Measurements from ENCODE around the gene CCDC107.
A peak's percentile ranks its signal among the peaks of the same experiment; 100 is the strongest.

CCDC107 gene

DNA sequence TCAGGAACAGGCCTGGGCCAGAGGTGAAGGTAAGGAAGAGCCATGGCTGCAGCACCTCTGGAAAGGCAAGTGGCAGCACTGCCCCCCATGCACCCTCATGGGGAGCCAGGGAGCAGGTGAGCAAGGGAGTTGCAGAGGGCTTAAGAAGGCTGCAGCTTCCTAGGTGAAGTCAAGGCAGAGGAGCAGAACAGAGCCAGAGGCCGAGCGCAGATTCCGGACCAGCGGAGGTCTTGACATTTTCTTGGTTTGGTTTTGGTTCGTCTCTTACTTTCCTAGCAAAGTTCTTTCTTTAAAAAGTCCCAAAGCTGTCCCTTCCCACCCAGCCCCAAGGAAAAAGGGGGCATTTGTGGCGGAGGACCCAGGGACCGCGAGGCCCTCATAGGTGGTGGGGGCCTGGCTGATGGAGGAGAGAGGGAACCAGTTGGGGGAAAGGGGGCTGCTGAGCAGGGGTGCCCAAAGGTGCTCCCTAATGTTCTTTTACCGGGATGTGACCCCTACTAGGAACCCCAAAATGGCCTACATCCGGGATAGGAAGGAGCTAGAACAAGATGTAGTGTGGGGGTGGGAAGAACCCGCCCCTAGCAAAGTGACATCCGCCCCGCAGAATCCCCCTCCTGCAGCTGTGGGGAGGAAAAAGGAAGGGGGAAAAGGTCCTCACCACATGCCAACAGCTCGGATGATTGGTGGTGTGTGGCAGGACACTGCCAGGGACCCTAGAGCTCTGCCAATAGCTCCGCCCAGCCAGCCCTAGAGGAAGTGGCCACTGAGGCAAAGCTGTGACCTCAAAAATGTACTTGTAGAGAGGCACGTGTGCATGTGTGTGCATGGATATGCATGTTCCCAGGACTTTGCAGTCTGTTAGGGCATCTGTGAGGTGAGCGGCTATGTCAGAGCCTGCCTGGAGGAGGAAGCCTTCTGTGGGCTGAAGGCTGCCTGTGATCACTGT, 39.0 kb upstream of the CCDC107 start:
- Histone ChIP-seq H3K27ac (ENCODE audit: low read length, poor library complexity, severe bottlenecking) (no peak overlapping the region), H4K8ac (ENCODE audit: low read length) (no peak overlapping the region), H2BK12ac (ENCODE audit: low read length in 2 of 2) (no peak overlapping the region), H2BK5ac (ENCODE audit: low read depth, low read length, poor library complexity, severe bottlenecking) (no peak overlapping the region), H3K79me1 (replicated peaks; ENCODE audit: low read length, poor library complexity, severe bottlenecking) (no peaks in the 10 kb centered on the region), H2AFZ (ENCODE audit: low read depth, low read length) (no peak overlapping the region), H3K27me3 (ENCODE audit: control insufficient read depth in 1 of 2, insufficient read depth in 1 of 2, low read length in 2 of 2) (peaks cover 0 to 61% of the 10 kb centered on the region in 2 experiments), H3K36me3 (ENCODE audit: control insufficient read depth in 1 of 2, insufficient read depth in 2 of 2, low read depth in 1 of 2, low read length in 2 of 2) (no peaks in the 10 kb centered on the region), H3K9ac (ENCODE audit: low read length) (no peak overlapping the region), H2AK5ac (ENCODE audit: low read length, severe bottlenecking) (no peak overlapping the region), H3K9me3 (ENCODE audit: control insufficient read depth, low read length) (no peaks in the 10 kb centered on the region), H3K23ac (ENCODE audit: low read length in 2 of 2) (no peak overlapping the region), H2BK15ac (ENCODE audit: low read depth, poor library complexity, severe bottlenecking) (no peak overlapping the region), H2BK120ac (ENCODE audit: low read depth, low read length) (no peak overlapping the region), H3K4me1 (ENCODE audit: control insufficient read depth, insufficient read depth, low read depth, low read length) (peaks cover 7% of the 10 kb centered on the region), H3K4ac (ENCODE audit: low read depth in 1 of 2, low read length in 2 of 2) (no peak overlapping the region), H3K14ac (ENCODE audit: low read length in 2 of 2) (no peak overlapping the region), H3K4me2 (ENCODE audit: low read length, poor library complexity, severe bottlenecking) (no peak overlapping the region), H3K4me3 (ENCODE audit: insufficient read depth in 1 of 2, low read depth in 1 of 2, low read length in 2 of 2) (no peak overlapping the region), H4K91ac (ENCODE audit: low read length) (no peak overlapping the region), H3K18ac (ENCODE audit: low read depth in 1 of 2, low read length in 2 of 2) (no peak overlapping the region)
- no peak for DNase-seq
- 92% methylated on average over 16 of the region's 17 CpGs for WGBS

DNA sequence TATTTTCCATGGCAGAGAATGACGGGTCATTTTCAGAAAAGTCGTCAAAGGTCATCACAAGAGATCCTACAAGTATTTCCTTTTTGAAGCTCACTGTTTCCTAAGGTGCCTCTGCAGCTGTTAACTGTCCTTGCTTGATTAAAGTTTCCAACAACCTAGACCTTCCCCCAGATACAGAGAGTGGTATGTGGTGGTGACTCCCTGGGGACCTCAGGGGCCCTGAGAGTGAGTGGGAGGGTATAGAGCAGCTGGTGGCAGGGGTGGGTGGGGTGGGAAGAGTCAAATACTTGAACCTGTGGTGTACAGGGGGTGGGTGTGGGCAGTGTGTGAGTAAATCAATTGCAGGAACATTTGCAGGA, 38.3 kb upstream of the CCDC107 start:
- Histone ChIP-seq H3K27me3 (ENCODE audit: control insufficient read depth in 1 of 2, insufficient read depth in 1 of 2, low read length in 2 of 2) (peaks cover 0 to 56% of the 10 kb centered on the region in 2 experiments), H3K4me1 (ENCODE audit: control insufficient read depth, insufficient read depth, low read depth, low read length) (peaks cover 7% of the 10 kb centered on the region), H2AK5ac (ENCODE audit: low read length, severe bottlenecking) (no peak overlapping the region), H3K14ac (ENCODE audit: low read length in 2 of 2) (no peak overlapping the region), H2BK120ac (ENCODE audit: low read depth, low read length) (no peak overlapping the region), H3K9me3 (ENCODE audit: control insufficient read depth, low read length) (no peaks in the 10 kb centered on the region), H3K36me3 (ENCODE audit: control insufficient read depth in 1 of 2, insufficient read depth in 2 of 2, low read depth in 1 of 2, low read length in 2 of 2) (no peaks in the 10 kb centered on the region), H2BK5ac (ENCODE audit: low read depth, low read length, poor library complexity, severe bottlenecking) (no peak overlapping the region), H3K23ac (ENCODE audit: low read length in 2 of 2) (no peak overlapping the region), H3K18ac (ENCODE audit: low read depth in 1 of 2, low read length in 2 of 2) (no peak overlapping the region), H3K4ac (ENCODE audit: low read depth in 1 of 2, low read length in 2 of 2) (no peak overlapping the region), H2BK12ac (ENCODE audit: low read length in 2 of 2) (no peak overlapping the region), H3K4me2 (ENCODE audit: low read length, poor library complexity, severe bottlenecking) (no peak overlapping the region), H3K79me1 (replicated peaks; ENCODE audit: low read length, poor library complexity, severe bottlenecking) (no peaks in the 10 kb centered on the region), H2BK15ac (ENCODE audit: low read depth, poor library complexity, severe bottlenecking) (no peak overlapping the region), H3K4me3 (ENCODE audit: insufficient read depth in 1 of 2, low read depth in 1 of 2, low read length in 2 of 2) (no peak overlapping the region), H4K91ac (ENCODE audit: low read length) (no peak overlapping the region), H3K27ac (ENCODE audit: low read length, poor library complexity, severe bottlenecking) (no peak overlapping the region), H2AFZ (ENCODE audit: low read depth, low read length) (no peak overlapping the region), H4K8ac (ENCODE audit: low read length) (no peak overlapping the region), H3K9ac (ENCODE audit: low read length) (no peak overlapping the region)
- no CpG with 5 or more reads among the region's 2 CpGs for WGBS
- no peak for DNase-seq

- H3K18ac ChIP-seq (ENCODE audit: low read depth in 1 of 2, low read length in 2 of 2), result no peak overlapping the region
- no peak overlapping the region for H3K9ac ChIP-seq (ENCODE audit: low read length)
- WGBS, result 88% methylated on average over 2 of the region's 2 CpGs
- H3K4me3 ChIP-seq (ENCODE audit: insufficient read depth in 1 of 2, low read depth in 1 of 2, low read length in 2 of 2), result no peak overlapping the region
- no peak overlapping the region for H2BK120ac ChIP-seq (ENCODE audit: low read depth, low read length)
- no peaks in the 10 kb centered on the region for H3K79me1 ChIP-seq (replicated peaks; ENCODE audit: low read length, poor library complexity, severe bottlenecking)
- no peak overlapping the region for H4K91ac ChIP-seq (ENCODE audit: low read length)
- H3K4me1 ChIP-seq (ENCODE audit: control insufficient read depth, insufficient read depth, low read depth, low read length), result peaks cover 1% of the 10 kb centered on the region
- H2AK5ac ChIP-seq (ENCODE audit: low read length, severe bottlenecking), result no peak overlapping the region
- H3K27me3 ChIP-seq (ENCODE audit: control insufficient read depth in 1 of 2, insufficient read depth in 1 of 2, low read length in 2 of 2), result no peaks in the 10 kb centered on the region
- no peak overlapping the region for H2BK12ac ChIP-seq (ENCODE audit: low read length in 2 of 2)
- no peak overlapping the region for H2BK5ac ChIP-seq (ENCODE audit: low read depth, low read length, poor library complexity, severe bottlenecking)
- no peak overlapping the region for H4K8ac ChIP-seq (ENCODE audit: low read length)
- DNase-seq, result no peak
- H2BK15ac ChIP-seq (ENCODE audit: low read depth, poor library complexity, severe bottlenecking), result no peak overlapping the region
- no peaks in the 10 kb centered on the region for H3K9me3 ChIP-seq (ENCODE audit: control insufficient read depth, low read length)
- no peaks in the 10 kb centered on the region for H3K36me3 ChIP-seq (ENCODE audit: control insufficient read depth in 1 of 2, insufficient read depth in 2 of 2, low read depth in 1 of 2, low read length in 2 of 2)
- no peak overlapping the region for H3K14ac ChIP-seq (ENCODE audit: low read length in 2 of 2)
- no peak overlapping the region for H3K4ac ChIP-seq (ENCODE audit: low read depth in 1 of 2, low read length in 2 of 2)
- H3K27ac ChIP-seq (ENCODE audit: low read length, poor library complexity, severe bottlenecking), result no peak overlapping the region
- no peak overlapping the region for H3K4me2 ChIP-seq (ENCODE audit: low read length, poor library complexity, severe bottlenecking)
- H2AFZ ChIP-seq (ENCODE audit: low read depth, low read length), result no peak overlapping the region
- H3K23ac ChIP-seq (ENCODE audit: low read length in 2 of 2), result no peak overlapping the region
Observed at GRCh38 chr9:35627575-35627974, 30.5 kb upstream of the CCDC107 start.

GRCh38 chr9:35628389-35628991, 29.6 kb upstream of the CCDC107 start:
- H3K4me3 ChIP-seq (ENCODE audit: insufficient read depth in 1 of 2, low read depth in 1 of 2, low read length in 2 of 2), result no peak overlapping the region
- H3K27ac ChIP-seq (ENCODE audit: low read length, poor library complexity, severe bottlenecking), result no peak overlapping the region
- no peak overlapping the region for H2BK5ac ChIP-seq (ENCODE audit: low read depth, low read length, poor library complexity, severe bottlenecking)
- H2AFZ ChIP-seq (ENCODE audit: low read depth, low read length), result no peak overlapping the region
- H3K14ac ChIP-seq (ENCODE audit: low read length in 2 of 2), result peak overlapping the region in 1 of 2 experiments; percentile 79
- no peak overlapping the region for H4K91ac ChIP-seq (ENCODE audit: low read length)
- 90% methylated on average over 6 of the region's 6 CpGs for WGBS
- H3K79me1 ChIP-seq (replicated peaks; ENCODE audit: low read length, poor library complexity, severe bottlenecking), result no peaks in the 10 kb centered on the region
- no peak overlapping the region for H2BK12ac ChIP-seq (ENCODE audit: low read length in 2 of 2)
- no peak overlapping the region for H3K9ac ChIP-seq (ENCODE audit: low read length)
- no peaks in the 10 kb centered on the region for H3K9me3 ChIP-seq (ENCODE audit: control insufficient read depth, low read length)
- H2BK120ac ChIP-seq (ENCODE audit: low read depth, low read length), result no peak overlapping the region
- no peak overlapping the region for H4K8ac ChIP-seq (ENCODE audit: low read length)
- no peak overlapping the region for H3K4ac ChIP-seq (ENCODE audit: low read depth in 1 of 2, low read length in 2 of 2)
- no peak overlapping the region for H3K4me2 ChIP-seq (ENCODE audit: low read length, poor library complexity, severe bottlenecking)
- no peak for DNase-seq
- no peak overlapping the region for H2AK5ac ChIP-seq (ENCODE audit: low read length, severe bottlenecking)
- no peak overlapping the region for H2BK15ac ChIP-seq (ENCODE audit: low read depth, poor library complexity, severe bottlenecking)
- H3K18ac ChIP-seq (ENCODE audit: low read depth in 1 of 2, low read length in 2 of 2), result no peak overlapping the region
- H3K23ac ChIP-seq (ENCODE audit: low read length in 2 of 2), result no peak overlapping the region
- H3K27me3 ChIP-seq (ENCODE audit: control insufficient read depth in 1 of 2, insufficient read depth in 1 of 2, low read length in 2 of 2), result no peaks in the 10 kb centered on the region
- H3K4me1 ChIP-seq (ENCODE audit: control insufficient read depth, insufficient read depth, low read depth, low read length), result peaks cover 1% of the 10 kb centered on the region
- no peaks in the 10 kb centered on the region for H3K36me3 ChIP-seq (ENCODE audit: control insufficient read depth in 1 of 2, insufficient read depth in 2 of 2, low read depth in 1 of 2, low read length in 2 of 2)

Data from mesenchymal stem cell (in vitro differentiated cells and primary cell).